IMR-90 (cell line): Measurements from ENCODE around the gene ATP10A. TPM values are rescaled to one million over a fixed set of nuclear protein-coding genes. Genes with fewer than 3 reads are reported as not detected.

Source experiments
- ATAC-seq: fragments of 200-7000 bp; cut with Tn5 transposase; 2 replicates; pipeline ENCODE4 v1.9.1; 2020; ENCODE audit warnings: low read depth, mild to moderate bottlenecking, moderate library complexity
- BruUV-seq: library from RNA; stranded (reverse); fragments of 400-500 nt; replicated peaks from 2 replicates; lab custom pipeline; 2021; lab: Mats Ljungman, UMichigan
- CTCF ChIA-PET: fragments of 300-600 bp; formaldehyde crosslinking; extraction: SDS; loops from one replicate; lab custom pipeline; 2021; ENCODE audit warnings: antibody characterized with exemption; lab: Yijun Ruan, JAX
- POLR2A ChIA-PET: fragments of 300-600 bp; sonication (Branson Sonifier 250); formaldehyde crosslinking; loops from one replicate; lab custom pipeline; 2022; ENCODE audit warnings: antibody characterized with exemption; ENCODE audit not compliant: unreplicated experiment; lab: Charles Lee
- DNase-seq: peaks from one replicate; pipeline ENCODE4 v3.0.0; 2013
- H2AFZ ChIP-seq: replicated peaks from 2 replicates; pipeline ENCODE3; 2013; ENCODE audit warnings: low read length, mild to moderate bottlenecking; ENCODE audit not compliant: poor library complexity
- H2AK5ac ChIP-seq: 2 replicates; pipeline ENCODE4 v1.6.1; 2013; ENCODE audit warnings: low read depth, low read length, inconsistent platforms
- H2AK9ac ChIP-seq: replicated peaks from 2 replicates; pipeline ENCODE3; 2013; ENCODE audit warnings: mild to moderate bottlenecking, low read depth, low read length, moderate library complexity; ENCODE audit not compliant: poor library complexity
- H2BK120ac ChIP-seq: 2 replicates; pipeline ENCODE4 v1.6.1; 2013; ENCODE audit warnings: low read depth, low read length, inconsistent platforms
- H2BK15ac ChIP-seq: 3 replicates; pipeline ENCODE4 v1.6.1; 2013; ENCODE audit warnings: low read depth, low read length, inconsistent platforms
- H2BK20ac ChIP-seq: 2 replicates; pipeline ENCODE4 v1.6.1; 2013; ENCODE audit warnings: low read depth, mild to moderate bottlenecking, inconsistent platforms, low read length, moderate library complexity
- H2BK5ac ChIP-seq: 2 replicates; pipeline ENCODE4 v1.6.1; 2013; ENCODE audit warnings: mild to moderate bottlenecking, low read depth, low read length, inconsistent platforms; ENCODE audit not compliant: poor library complexity, severe bottlenecking
- H3K14ac ChIP-seq: replicated peaks from 2 replicates; pipeline ENCODE4 v1.6.1; 2013; ENCODE audit warnings: low read depth, low read length, inconsistent platforms
- H3K18ac ChIP-seq: 2 replicates; pipeline ENCODE4 v1.6.1; 2013; ENCODE audit warnings: low read depth, low read length, control low read depth
- H3K23ac ChIP-seq: 2 replicates; pipeline ENCODE4 v1.6.1; 2013; ENCODE audit warnings: low read depth, low read length, inconsistent platforms
- H3K27ac ChIP-seq: 2 replicates; pipeline ENCODE4 v1.5.1; 2013; ENCODE audit warnings: mild to moderate bottlenecking, control low read depth, low read length; ENCODE audit not compliant: insufficient read depth
- H3K27me3 ChIP-seq: 2 replicates; pipeline ENCODE4 v1.6.1; 2013; ENCODE audit warnings: low read length; ENCODE audit not compliant: control insufficient read depth, insufficient read depth
- H3K36me3 ChIP-seq: 2 replicates; pipeline ENCODE4 v1.6.1; 2013; ENCODE audit warnings: low read length, mixed read lengths; ENCODE audit not compliant: control insufficient read depth, insufficient read depth
- H3K4ac ChIP-seq: 2 replicates; pipeline ENCODE4 v1.6.1; 2013; ENCODE audit warnings: low read depth, low read length, inconsistent platforms
- H3K4me1 ChIP-seq: 2 replicates; pipeline ENCODE4 v1.6.1; 2013; ENCODE audit warnings: low read length, mixed read lengths; ENCODE audit not compliant: control insufficient read depth, insufficient read depth
- H3K4me2 ChIP-seq: 2 replicates; pipeline ENCODE4 v1.6.1; 2013; ENCODE audit warnings: low read depth, mild to moderate bottlenecking, control low read depth, low read length, moderate library complexity
- H3K4me3 ChIP-seq: 2 replicates; pipeline ENCODE4 v1.5.1; 2013; ENCODE audit warnings: low read depth, mild to moderate bottlenecking, control low read depth, low read length, moderate library complexity; ENCODE audit not compliant: insufficient read depth
- H3K56ac ChIP-seq: 2 replicates; pipeline ENCODE4 v1.6.1; 2013; ENCODE audit warnings: low read length, inconsistent platforms; ENCODE audit not compliant: insufficient read depth; ENCODE audit errors: extremely low read depth
- H3K79me1 ChIP-seq, 2 experiments: 2 replicates each; pipeline ENCODE4 v1.6.1; 2013; ENCODE audit warnings: low read length in 2 of 2, inconsistent platforms in 1 of 2, low read depth in 1 of 2
- H3K9ac ChIP-seq: 2 replicates; pipeline ENCODE4 v1.6.1; 2013; ENCODE audit warnings: low read depth, low read length, control low read depth
- H3K9me1 ChIP-seq: 2 replicates; pipeline ENCODE4 v1.6.1; 2013; ENCODE audit warnings: low read length, inconsistent platforms; ENCODE audit not compliant: insufficient read depth
- H3K9me3 ChIP-seq: 2 replicates; pipeline ENCODE4 v1.6.1; 2013; ENCODE audit warnings: low read length; ENCODE audit not compliant: control insufficient read depth, insufficient read depth
- H4K20me1 ChIP-seq: 2 replicates; pipeline ENCODE4 v1.6.1; 2013; ENCODE audit warnings: low read length, inconsistent platforms; ENCODE audit not compliant: insufficient read depth
- H4K5ac ChIP-seq: 2 replicates; pipeline ENCODE4 v1.6.1; 2013; ENCODE audit warnings: mild to moderate bottlenecking, low read depth, low read length, control low read depth
- H4K8ac ChIP-seq, 2 experiments: 2 replicates each; pipeline ENCODE4 v1.6.1; 2013; ENCODE audit warnings: low read depth in 2 of 2, low read length in 2 of 2, control low read depth in 1 of 2, inconsistent platforms in 1 of 2
- H4K91ac ChIP-seq: 2 replicates; pipeline ENCODE4 v1.6.1; 2013; ENCODE audit warnings: low read depth, low read length, inconsistent platforms; ENCODE audit not compliant: insufficient read depth
- BHLHE40 ChIP-seq: fragments of 150-350 bp; IDR thresholded peaks from 2 replicates; pipeline ENCODE4 v1.6.1; 2016; ENCODE audit warnings: mild to moderate bottlenecking, low read depth, low read length
- CEBPB ChIP-seq: IDR thresholded peaks from 2 replicates; pipeline ENCODE4 v1.6.1; 2012; ENCODE audit warnings: low read depth, low read length, improper control_type of control experiment
- CHD1 ChIP-seq: IDR thresholded peaks from 2 replicates; pipeline ENCODE4 v1.6.1; 2012; ENCODE audit warnings: low read depth, low read length, improper control_type of control experiment
- FOS ChIP-seq: fragments of 150-350 bp; IDR thresholded peaks from 2 replicates; pipeline ENCODE4 v1.6.1; 2016; ENCODE audit warnings: low read depth, low read length
- MAFK ChIP-seq: IDR thresholded peaks from 2 replicates; pipeline ENCODE4 v1.6.1; 2012; ENCODE audit warnings: low read depth, low read length, improper control_type of control experiment
- MAZ ChIP-seq: IDR thresholded peaks from 2 replicates; pipeline ENCODE4 v1.6.1; 2012; ENCODE audit warnings: low read depth, mild to moderate bottlenecking, low read length, improper control_type of control experiment, moderate library complexity, borderline replicate concordance
- MXI1 ChIP-seq: IDR thresholded peaks from 2 replicates; pipeline ENCODE4 v1.6.1; 2012; ENCODE audit warnings: low read depth, mild to moderate bottlenecking, low read length, moderate library complexity, borderline replicate concordance
- NFE2L2 ChIP-seq: fragments of 150-350 bp; IDR thresholded peaks from 2 replicates; pipeline ENCODE4 v1.6.1; 2016; ENCODE audit warnings: low read depth, mild to moderate bottlenecking, low read length
- POLR2A ChIP-seq: IDR thresholded peaks from 2 replicates; pipeline ENCODE4 v1.6.1; 2012; ENCODE audit warnings: mild to moderate bottlenecking, low read depth, low read length
- RAD21 ChIP-seq: IDR thresholded peaks from 2 replicates; pipeline ENCODE4 v1.6.1; 2012; ENCODE audit warnings: low read length, improper control_type of control experiment
- RFX5 ChIP-seq: IDR thresholded peaks from 2 replicates; pipeline ENCODE4 v1.8.0; 2012; ENCODE audit warnings: low read depth, mild to moderate bottlenecking, low read length, moderate library complexity
- SMC3 ChIP-seq: fragments of 150-350 bp; IDR thresholded peaks from 2 replicates; pipeline ENCODE4 v1.6.1; 2016; ENCODE audit warnings: low read depth, mild to moderate bottlenecking, antibody characterized with exemption, low read length, moderate library complexity
- USF2 ChIP-seq: fragments of 150-350 bp; IDR thresholded peaks from 2 replicates; pipeline ENCODE4 v1.6.1; 2017; ENCODE audit warnings: mild to moderate bottlenecking, antibody characterized with exemption, low read length, low read depth
- WGBS, 2 experiments: methylation state at CpG; one replicate each; pipeline versions ENCODE4 v1.1.5 to v1.1.7; 2013; ENCODE audit warnings: missing lambda C conversion rate in 2 of 2; ENCODE audit not compliant: insufficient read length in 1 of 2; ENCODE audit errors: extremely low coverage in 2 of 2; 5-methylcytosine and 5-hydroxymethylcytosine counted together
- dilution Hi-C: fragments of 300-500 bp; cut with HindIII; formaldehyde crosslinking; loops from one replicate; pipeline ENCODE4 v1.14.3; 2018; ENCODE audit warnings: low sequenced_read_pairs; ENCODE audit not compliant: unreplicated experiment
- in situ Hi-C: fragments of 300-500 bp; cut with MboI; formaldehyde crosslinking; loops from 3 replicates; pipeline ENCODE4 v1.14.3; 2019; ENCODE audit warnings: low sequenced_read_pairs, inconsistent platforms, mixed read lengths
- intact Hi-C: fragments of 100-400 bp; cut with micrococcal nuclease; formaldehyde crosslinking; loops from 2 replicates; pipeline ENCODE4 v1.10.0; 2022
- polyA plus RNA-seq, 3 experiments: library from polyadenylated mRNA; depleted of rRNA; stranded (reverse); fragments of >200 nt; gene quantifications; 2 replicates each; pipeline ENCODE4 v1.2.3, GENCODE V29; 2012; ENCODE audit warnings: low replicate concordance in 1 of 3
- total RNA-seq: library from RNA; depleted of rRNA; stranded (reverse); fragments of >200 nt; gene quantifications from 2 replicates; pipeline ENCODE4 v1.2.3, GENCODE V29; 2012
- TF ChIP-seq, protein P1 (sequence below): conservative IDR thresholded peaks from 2 replicates; pipeline ENCODE4 v1.5.1; 2012; ENCODE audit warnings: mild to moderate bottlenecking, low read depth, low read length, improper control_type of control experiment
- TF ChIP-seq, protein P2 (sequence below): fragments of 150-350 bp; IDR thresholded peaks from 2 replicates; pipeline ENCODE4 v1.6.1; 2016; ENCODE audit warnings: low read depth, mild to moderate bottlenecking, low read length, moderate library complexity, borderline replicate concordance

Gene ATP10A
- total and polyA plus RNA-seq, 2 of the 4 experiments (the other 2 are of a cell fraction) = 13.8 to 16.0 TPM

- Histone ChIP-seq H2AFZ (no peak overlapping the region), H2BK5ac (no peak overlapping the region), H2BK20ac (no peak overlapping the region), H4K91ac (no peak overlapping the region), H3K18ac (no peak overlapping the region), H3K4me3 (no peak overlapping the region), H3K9me1 (peaks cover 14% of the 10 kb centered on the region), H3K14ac (no peak overlapping the region), H3K4me2 (no peak overlapping the region), H3K27ac (no peak overlapping the region), H3K4me1 (peaks cover 4% of the 10 kb centered on the region), H3K23ac (no peak overlapping the region), H2BK15ac (no peak overlapping the region), H3K4ac (no peak overlapping the region), H3K56ac (no peak overlapping the region), H2BK120ac (no peak overlapping the region), H4K5ac (no peak overlapping the region), H3K79me1 (no peaks in the 10 kb centered on the region; a peak in 1 of 4 replicates), H4K8ac (no peak overlapping the region), H3K9ac (no peak overlapping the region), H3K9me3 (no peaks in the 10 kb centered on the region), H3K27me3 (no peaks in the 10 kb centered on the region), H2AK9ac (no peak overlapping the region), H4K20me1 (no peaks in the 10 kb centered on the region; the same call in 1 of the 2 replicates), H3K36me3 (peaks cover 7% of the 10 kb centered on the region), H2AK5ac (no peak overlapping the region; the same call in 1 of the 2 replicates)
- in situ Hi-C loops = loop anchor here (10.0 kb wide), 1 partner anchor 241 kb away; no protein-coding TSS in a partner anchor
- no peak for ATAC-seq
- TF ChIP-seq NFE2L2 (no peak), FOS (no peak), RFX5 (no peak), MAZ (no peak), USF2 (no peak), CEBPB (no peak), BHLHE40 (no peak), CHD1 (no peak), RAD21 (no peak), SMC3 (no peak), MXI1 (no peak), MAFK (no peak), POLR2A (no peak)
- TF ChIP-seq, protein P1, sequence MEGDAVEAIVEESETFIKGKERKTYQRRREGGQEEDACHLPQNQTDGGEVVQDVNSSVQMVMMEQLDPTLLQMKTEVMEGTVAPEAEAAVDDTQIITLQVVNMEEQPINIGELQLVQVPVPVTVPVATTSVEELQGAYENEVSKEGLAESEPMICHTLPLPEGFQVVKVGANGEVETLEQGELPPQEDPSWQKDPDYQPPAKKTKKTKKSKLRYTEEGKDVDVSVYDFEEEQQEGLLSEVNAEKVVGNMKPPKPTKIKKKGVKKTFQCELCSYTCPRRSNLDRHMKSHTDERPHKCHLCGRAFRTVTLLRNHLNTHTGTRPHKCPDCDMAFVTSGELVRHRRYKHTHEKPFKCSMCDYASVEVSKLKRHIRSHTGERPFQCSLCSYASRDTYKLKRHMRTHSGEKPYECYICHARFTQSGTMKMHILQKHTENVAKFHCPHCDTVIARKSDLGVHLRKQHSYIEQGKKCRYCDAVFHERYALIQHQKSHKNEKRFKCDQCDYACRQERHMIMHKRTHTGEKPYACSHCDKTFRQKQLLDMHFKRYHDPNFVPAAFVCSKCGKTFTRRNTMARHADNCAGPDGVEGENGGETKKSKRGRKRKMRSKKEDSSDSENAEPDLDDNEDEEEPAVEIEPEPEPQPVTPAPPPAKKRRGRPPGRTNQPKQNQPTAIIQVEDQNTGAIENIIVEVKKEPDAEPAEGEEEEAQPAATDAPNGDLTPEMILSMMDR = no peak
- TF ChIP-seq, protein P2, sequence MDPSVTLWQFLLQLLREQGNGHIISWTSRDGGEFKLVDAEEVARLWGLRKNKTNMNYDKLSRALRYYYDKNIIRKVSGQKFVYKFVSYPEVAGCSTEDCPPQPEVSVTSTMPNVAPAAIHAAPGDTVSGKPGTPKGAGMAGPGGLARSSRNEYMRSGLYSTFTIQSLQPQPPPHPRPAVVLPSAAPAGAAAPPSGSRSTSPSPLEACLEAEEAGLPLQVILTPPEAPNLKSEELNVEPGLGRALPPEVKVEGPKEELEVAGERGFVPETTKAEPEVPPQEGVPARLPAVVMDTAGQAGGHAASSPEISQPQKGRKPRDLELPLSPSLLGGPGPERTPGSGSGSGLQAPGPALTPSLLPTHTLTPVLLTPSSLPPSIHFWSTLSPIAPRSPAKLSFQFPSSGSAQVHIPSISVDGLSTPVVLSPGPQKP = no peak
- ChIA-PET POLR2A (no interaction called here), CTCF (interaction anchor here (1.5 kb wide), 1 partner anchor 239 kb away, joined by 6 read pairs; no protein-coding TSS in a partner anchor)
- 80% methylated on average over 3 of the region's 4 CpGs; no CpG with 5 or more reads in 1 of the 2 experiments for WGBS, 2 experiments
- dilution Hi-C loops = no loop called here
- intact Hi-C loops = loop anchor here (1.0 to 10.0 kb wide), 3 partner anchors 81 to 240 kb away; partner anchors contain the start of gene ATP10A
- no TSS peak for BruUV-seq
- DNase-seq = no peak
These were observed 168.9 kb downstream of the ATP10A start for GRCh38 chr15:25694239-25694584.
